Breast epithelium (tissue), 4 donors: ENCODE results near the gene MBP. TPM values are rescaled to one million over a fixed set of nuclear protein-coding genes. Genes with fewer than 3 reads are reported as not detected.

Source experiments
- DNase-seq, 2 donors: peaks; one replicate each; pipeline ENCODE4 v3.0.0-alpha.2; 2019; ENCODE audit warnings: low spot score in 2 of 2
- H3K27ac ChIP-seq, 2 donors: fragments of 200-600 bp; sonication (generic) in 1 of 2; one replicate each; pipeline ENCODE4 v1.5.1; 2016 to 2019; ENCODE audit warnings: mild to moderate bottlenecking in 1 of 2
- H3K27me3 ChIP-seq, 2 donors: fragments of 200-600 bp; sonication (generic) in 1 of 2; one replicate each; pipeline versions ENCODE4 v1.5.1 to v1.6.0; 2017 to 2019; ENCODE audit warnings: control low read depth in 1 of 2, mild to moderate bottlenecking in 1 of 2
- H3K36me3 ChIP-seq: fragments of 200-600 bp; one replicate; pipeline ENCODE4 v1.5.1; 2019
- H3K4me1 ChIP-seq, 2 donors: fragments of 200-600 bp; sonication (generic); one replicate each; pipeline ENCODE4 v1.5.1; 2016 to 2019; ENCODE audit warnings: control low read depth in 1 of 2
- H3K4me3 ChIP-seq, 3 donors: fragments of 200-600 bp; sonication (generic); 1 replicate in 2 of 3; 2 replicates in 1 of 3; pipeline ENCODE4 v1.5.1; 2016 to 2019; ENCODE audit warnings: mild to moderate bottlenecking in 3 of 3, moderate library complexity in 2 of 3
- H3K9me3 ChIP-seq, 2 donors: fragments of 200-600 bp; sonication (generic) in 1 of 2; one replicate each; pipeline ENCODE4 v1.5.1; 2016 to 2019; ENCODE audit warnings: control low read depth in 1 of 2
- CTCF ChIP-seq, 3 donors: fragments of 450-650 bp; IDR thresholded peaks; one replicate each; pipeline ENCODE4 v1.5.1; 2016 to 2017; ENCODE audit warnings: antibody characterized with exemption in 3 of 3, mild to moderate bottlenecking in 3 of 3, moderate library complexity in 3 of 3
- POLR2A ChIP-seq: fragments of 450-650 bp; IDR thresholded peaks from one replicate; pipeline ENCODE4 v1.6.1; 2016; ENCODE audit warnings: antibody characterized with exemption, mild to moderate bottlenecking, moderate library complexity
- POLR2AphosphoS5 ChIP-seq, 3 donors: sonication (generic); formaldehyde crosslinking; IDR thresholded peaks; one replicate each; pipeline ENCODE4 v1.6.1; 2017; ENCODE audit warnings: antibody characterized with exemption in 3 of 3
- intact Hi-C: fragments of 100-400 bp; cut with DNase I; formaldehyde crosslinking; loops from one replicate; pipeline ENCODE4 v1.15.1; 2023; ENCODE audit warnings: low total_unique reads
- total RNA-seq, 3 donors: library from RNA; depleted of rRNA; stranded (reverse); fragments of >200 nt; gene quantifications; one replicate each; pipeline ENCODE4 v1.1.0, GENCODE V29; 2016

Gene MBP
- total RNA-seq, 3 donors from 2014 or later = 27.2 to 46.2 (median 32.4) TPM

GRCh38 chr18:77037567-77037966 lies 95.0 kb downstream of the MBP start:
- H3K27me3 ChIP-seq = no peaks in the 10 kb centered on the region
- no peak overlapping the region for H3K4me3 ChIP-seq
- intact Hi-C loops = no loop called here
- no peak overlapping the region for H3K27ac ChIP-seq
- no peak for TF ChIP-seq POLR2AphosphoS5 (IDR thresholded peaks at IDR 0.05)
- no peak for TF ChIP-seq POLR2A
- TF ChIP-seq CTCF (IDR thresholded peaks at IDR 0.05) = no peak
- H3K4me1 ChIP-seq = no peaks in the 10 kb centered on the region
- DNase-seq = no peak
- no peaks in the 10 kb centered on the region for H3K9me3 ChIP-seq
- no peaks in the 10 kb centered on the region for H3K36me3 ChIP-seq

GRCh38 chr18:77035380-77036187 lies 97.0 kb downstream of the MBP start:
- H3K4me1 ChIP-seq = no peaks in the 10 kb centered on the region
- no peaks in the 10 kb centered on the region for H3K36me3 ChIP-seq
- no peak overlapping the region for H3K27ac ChIP-seq
- DNase-seq = no peak
- H3K4me3 ChIP-seq = no peak overlapping the region
- no peaks in the 10 kb centered on the region for H3K27me3 ChIP-seq
- H3K9me3 ChIP-seq = no peaks in the 10 kb centered on the region
- TF ChIP-seq POLR2AphosphoS5 (IDR thresholded peaks at IDR 0.05) (no peak), POLR2A (no peak), CTCF (IDR thresholded peaks at IDR 0.05) (no peak)
- intact Hi-C loops = no loop called here

GRCh38 chr18:77033575-77033974 lies 99.0 kb downstream of the MBP start:
- intact Hi-C loops = no loop called here
- H3K4me3 ChIP-seq = no peak overlapping the region
- no peak for TF ChIP-seq POLR2AphosphoS5 (IDR thresholded peaks at IDR 0.05)
- no peak for TF ChIP-seq CTCF (IDR thresholded peaks at IDR 0.05)
- TF ChIP-seq POLR2A = no peak
- H3K4me1 ChIP-seq = no peaks in the 10 kb centered on the region
- no peaks in the 10 kb centered on the region for H3K9me3 ChIP-seq
- DNase-seq = no peak
- H3K27me3 ChIP-seq = no peaks in the 10 kb centered on the region
- no peak overlapping the region for H3K27ac ChIP-seq
- H3K36me3 ChIP-seq = no peaks in the 10 kb centered on the region

- no peak for DNase-seq
Measured at GRCh38 chr18:77032181-77032701, 100.3 kb downstream of the MBP start.

More at GRCh38 chr18:77032181-77032701, 100.3 kb downstream of the MBP start:
- H3K9me3 ChIP-seq = no peaks in the 10 kb centered on the region
- no peaks in the 10 kb centered on the region for H3K4me1 ChIP-seq
- intact Hi-C loops = no loop called here
- H3K27ac ChIP-seq = no peak overlapping the region
- H3K4me3 ChIP-seq = no peak overlapping the region
- H3K27me3 ChIP-seq = no peaks in the 10 kb centered on the region
- H3K36me3 ChIP-seq = no peaks in the 10 kb centered on the region
- TF ChIP-seq POLR2AphosphoS5 (IDR thresholded peaks at IDR 0.05) (no peak), CTCF (IDR thresholded peaks at IDR 0.05) (no peak), POLR2A (no peak)
